ENCODE results near the gene MYZAP.

GRCh38 chr15:57575363-57575762 lies 16.3 kb upstream of the MYZAP start:
- no peak for TF ChIP-seq EZH2 (IDR thresholded peaks at IDR 0.05; ENCODE audit: low read depth)
- TF ChIP-seq CTCF (conservative IDR thresholded peaks at IDR 0.05) = no peak

All from PC-9 (cell line).